RWPE1 (cell line): ENCODE data around the gene SLC45A2.
"Not testable (repeated sequence)": the region's sequence is repeated elsewhere in the genome, so short reads cannot be mapped to it uniquely, and the experiment has no call there.

Experiments
- CTCF ChIA-PET: fragments of 350-600 bp; sonication (Branson Sonifier 250); formaldehyde crosslinking; extraction: SDS; loops from one replicate; lab custom pipeline; 2021; lab: Yijun Ruan, JAX
- POLR2A ChIA-PET: fragments of 400-600 bp; formaldehyde crosslinking; extraction: SDS; loops from one replicate; lab custom pipeline; 2020; ENCODE audit warnings: antibody characterized with exemption; ENCODE audit not compliant: low non-redundant PET; lab: Yijun Ruan, JAX
- DNase-seq: peaks from one replicate; pipeline ENCODE4 v3.0.0; 2012; ENCODE audit warnings: low spot score
- H3K27ac ChIP-seq: fragments of 450-650 bp; 2 replicates; pipeline ENCODE4 v1.5.1; 2017
- CTCF ChIP-seq: fragments of 450-650 bp; conservative IDR thresholded peaks from 2 replicates; pipeline ENCODE4 v1.5.1; 2017; ENCODE audit warnings: low read depth, mild to moderate bottlenecking

SLC45A2 gene

GRCh38 chr5:33931136-33931535 lies 53.4 kb downstream of the SLC45A2 start:
- CTCF ChIA-PET, result no interaction called here
- TF ChIP-seq CTCF, result no peak
- no peak overlapping the region for H3K27ac ChIP-seq
- DNase-seq, result no peak
- POLR2A ChIA-PET, result no interaction called here

GRCh38 chr5:33929925-33930690 lies 54.4 kb downstream of the SLC45A2 start:
- no peak for DNase-seq
- CTCF ChIA-PET, result no interaction called here
- TF ChIP-seq CTCF, result no peak
- no peak overlapping the region for H3K27ac ChIP-seq
- POLR2A ChIA-PET, result no interaction called here

- no peak overlapping the region for H3K27ac ChIP-seq
- ChIA-PET POLR2A (no interaction called here), CTCF (interaction anchor here (0.8 kb wide), 1 partner anchor 8 kb away, joined by 3 read pairs; the partner anchor contains the start of gene RXFP3)
- DNase-seq, result no peak
- TF ChIP-seq CTCF, result no peak
These were observed 56.2 kb downstream of the SLC45A2 start for GRCh38 chr5:33928283-33928682.

GRCh38 chr5:33927685-33928084 lies 56.8 kb downstream of the SLC45A2 start:
- ChIA-PET CTCF (interaction anchor here (0.8 kb wide), 1 partner anchor 8 kb away, joined by 3 read pairs; the partner anchor contains the start of gene RXFP3), POLR2A (no interaction called here)
- H3K27ac ChIP-seq, result no peak overlapping the region
- TF ChIP-seq CTCF, result no peak
- DNase-seq, result no peak

- TF ChIP-seq CTCF, result no peak
- no peak for DNase-seq
- ChIA-PET CTCF (no interaction called here), POLR2A (no interaction called here)
- no peak overlapping the region for H3K27ac ChIP-seq
These were observed 59.2 kb downstream of the SLC45A2 start for GRCh38 chr5:33925278-33925677.

- no peak for TF ChIP-seq CTCF
- no peak for DNase-seq
- POLR2A ChIA-PET, result no interaction called here
- CTCF ChIA-PET, result interaction anchor here (0.6 kb wide), 1 partner anchor 526 kb away, joined by 3 read pairs; no protein-coding TSS in a partner anchor
- H3K27ac ChIP-seq, result no peak overlapping the region
These were observed 63.5 kb downstream of the SLC45A2 start for GRCh38 chr5:33921002-33921401.

- H3K27ac ChIP-seq, DNase-seq, POLR2A ChIA-PET: not testable (repeated sequence)
- CTCF ChIA-PET, result interaction anchor here (0.6 kb wide), 1 partner anchor 1148 kb away, joined by 3 read pairs; no protein-coding TSS in a partner anchor
These were observed 69.6 kb downstream of the SLC45A2 start for GRCh38 chr5:33914844-33915243.

- POLR2A ChIA-PET, CTCF ChIA-PET, H3K27ac ChIP-seq, DNase-seq: not testable (repeated sequence)
These were observed 78.2 kb downstream of the SLC45A2 start for GRCh38 chr5:33906248-33906647.
